ENCODE measurements around the gene TMEM31.

TMEM31 gene, protein sequence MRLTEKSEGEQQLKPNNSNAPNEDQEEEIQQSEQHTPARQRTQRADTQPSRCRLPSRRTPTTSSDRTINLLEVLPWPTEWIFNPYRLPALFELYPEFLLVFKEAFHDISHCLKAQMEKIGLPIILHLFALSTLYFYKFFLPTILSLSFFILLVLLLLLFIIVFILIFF

DNA sequence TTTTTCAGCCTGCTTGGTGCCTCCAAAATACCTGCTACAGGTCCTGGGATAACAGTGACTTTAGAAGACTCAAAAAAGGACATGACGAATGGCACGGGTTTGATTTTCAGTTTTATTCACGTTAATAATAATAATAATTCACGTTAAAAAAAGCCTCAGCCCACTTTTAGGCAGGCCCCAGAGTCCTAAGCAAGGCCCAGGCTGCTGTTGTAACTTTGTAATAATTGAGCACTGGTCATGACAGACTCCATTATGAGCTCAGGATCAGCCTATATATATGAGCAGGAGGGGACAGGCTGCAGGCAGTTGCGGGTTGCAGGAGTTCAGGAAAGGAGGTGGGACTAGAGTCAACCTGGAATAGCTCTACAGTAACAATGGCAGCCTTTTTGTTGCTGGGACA, at the start of gene TMEM31:
TSS of gene TMEM31 (plus strand) at position 301 of the 400 bp plus-strand sequence. CDS start 1,350 bp downstream, outside the sequence.
- no peak for DNase-seq
- intact Hi-C loops (cut with DNase I), result no loop called here

DNA sequence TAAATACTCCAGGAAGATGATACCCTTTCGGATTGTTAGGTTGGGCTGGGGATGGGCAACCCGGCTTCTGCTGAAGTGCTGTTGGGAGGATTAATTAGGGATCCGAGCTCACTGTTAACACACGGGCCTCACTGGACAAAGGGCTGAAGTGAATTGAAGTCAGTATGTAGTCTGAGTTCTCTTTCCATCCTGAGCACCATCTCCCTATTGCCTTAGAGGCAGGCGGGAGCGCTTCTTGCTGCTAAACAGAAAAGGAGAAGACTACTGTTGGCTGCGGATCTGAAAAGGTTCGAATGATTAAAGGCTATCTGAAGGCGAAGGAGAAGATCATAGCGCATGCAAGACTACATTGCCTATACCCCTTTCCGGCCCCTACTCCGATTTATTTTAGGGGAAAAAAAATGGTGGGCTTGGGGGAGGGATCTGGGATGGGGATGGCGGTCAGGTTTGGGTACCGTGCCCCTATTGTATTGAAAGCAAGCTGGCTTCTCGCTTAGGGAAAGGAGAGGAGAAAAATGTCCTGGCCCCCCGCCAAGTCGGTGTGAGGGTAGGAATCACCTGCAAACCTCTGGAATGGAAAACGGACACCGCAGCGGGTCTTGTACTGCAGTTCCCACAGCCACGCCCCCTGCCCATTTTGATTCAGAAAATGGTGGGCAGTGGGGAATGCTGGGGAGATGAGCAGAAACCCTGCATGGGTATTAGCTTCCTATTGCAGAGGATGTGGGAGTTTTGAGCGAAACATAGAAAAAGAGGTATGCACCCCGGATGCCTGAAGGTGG, 46.5 kb upstream of the TMEM31 start:
- intact Hi-C loops (cut with DNase I), result no loop called here
- DNase-seq, result peak in 4 of 10 donors; percentile 2 to 81 (median 40)

DNA sequence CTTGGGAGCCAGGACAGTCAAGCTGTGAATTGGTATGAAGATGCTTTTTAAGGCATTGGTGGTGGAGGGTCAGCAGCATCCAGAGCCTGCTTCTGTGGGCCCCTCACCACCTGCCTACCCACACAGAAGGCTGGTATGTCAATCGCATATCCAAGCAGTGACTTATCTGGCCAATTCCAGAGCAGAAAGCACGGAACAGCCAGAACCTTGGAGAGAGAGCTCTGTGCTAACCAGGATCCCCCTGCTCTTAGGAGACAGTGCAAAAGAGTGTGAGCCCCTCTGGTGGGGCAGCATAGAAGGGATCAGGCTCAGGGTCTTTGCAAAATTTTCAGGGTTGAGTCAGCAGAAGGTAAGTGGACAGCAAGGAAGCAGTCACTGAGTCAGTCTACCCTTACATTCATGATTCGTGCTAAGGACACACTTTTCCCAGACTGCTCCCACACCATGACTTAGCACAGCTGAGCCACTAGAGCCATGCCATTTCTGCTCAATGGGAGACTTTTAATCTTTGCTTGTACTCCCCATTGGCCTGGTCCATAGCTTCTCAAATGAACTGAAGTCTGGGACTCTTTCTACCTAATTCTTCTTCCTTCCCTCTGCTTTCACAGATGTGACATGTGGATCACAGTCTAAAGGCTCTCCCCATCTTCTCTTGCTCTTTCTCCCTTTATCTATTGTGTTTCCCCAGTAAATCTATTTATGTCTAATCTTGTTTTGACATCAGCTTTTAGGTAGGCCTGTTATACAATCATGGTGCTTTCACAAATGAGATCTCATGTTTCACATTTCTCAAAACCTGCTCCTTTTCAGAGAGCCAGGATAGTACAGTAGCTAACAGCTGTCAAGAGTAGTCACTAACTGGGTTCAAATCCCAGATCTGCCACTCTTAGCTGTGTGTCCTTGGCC, 44.3 kb upstream of the TMEM31 start:
- intact Hi-C loops (cut with DNase I), result no loop called here
- DNase-seq, result no peak

DNA sequence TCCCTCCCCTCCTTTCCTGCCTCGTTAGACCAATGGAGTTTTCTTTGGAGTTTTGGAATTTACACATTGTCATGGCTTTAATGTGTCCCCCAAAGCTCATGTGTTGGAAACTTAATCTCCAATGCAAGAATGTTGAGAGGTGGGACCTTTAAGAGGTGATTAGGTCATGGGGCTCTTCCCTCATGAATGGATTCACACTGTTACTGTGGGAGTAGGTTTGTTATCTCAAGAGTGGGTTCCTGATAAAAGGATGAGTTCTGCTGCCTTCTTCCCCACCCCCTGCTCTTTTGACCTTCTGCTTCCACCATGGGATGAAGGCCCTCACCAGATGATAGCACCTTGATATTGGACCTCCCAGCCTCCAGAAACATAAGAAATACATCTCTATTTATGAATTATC, 41.0 kb upstream of the TMEM31 start:
- intact Hi-C loops (cut with DNase I), result no loop called here
- no peak for DNase-seq

DNA sequence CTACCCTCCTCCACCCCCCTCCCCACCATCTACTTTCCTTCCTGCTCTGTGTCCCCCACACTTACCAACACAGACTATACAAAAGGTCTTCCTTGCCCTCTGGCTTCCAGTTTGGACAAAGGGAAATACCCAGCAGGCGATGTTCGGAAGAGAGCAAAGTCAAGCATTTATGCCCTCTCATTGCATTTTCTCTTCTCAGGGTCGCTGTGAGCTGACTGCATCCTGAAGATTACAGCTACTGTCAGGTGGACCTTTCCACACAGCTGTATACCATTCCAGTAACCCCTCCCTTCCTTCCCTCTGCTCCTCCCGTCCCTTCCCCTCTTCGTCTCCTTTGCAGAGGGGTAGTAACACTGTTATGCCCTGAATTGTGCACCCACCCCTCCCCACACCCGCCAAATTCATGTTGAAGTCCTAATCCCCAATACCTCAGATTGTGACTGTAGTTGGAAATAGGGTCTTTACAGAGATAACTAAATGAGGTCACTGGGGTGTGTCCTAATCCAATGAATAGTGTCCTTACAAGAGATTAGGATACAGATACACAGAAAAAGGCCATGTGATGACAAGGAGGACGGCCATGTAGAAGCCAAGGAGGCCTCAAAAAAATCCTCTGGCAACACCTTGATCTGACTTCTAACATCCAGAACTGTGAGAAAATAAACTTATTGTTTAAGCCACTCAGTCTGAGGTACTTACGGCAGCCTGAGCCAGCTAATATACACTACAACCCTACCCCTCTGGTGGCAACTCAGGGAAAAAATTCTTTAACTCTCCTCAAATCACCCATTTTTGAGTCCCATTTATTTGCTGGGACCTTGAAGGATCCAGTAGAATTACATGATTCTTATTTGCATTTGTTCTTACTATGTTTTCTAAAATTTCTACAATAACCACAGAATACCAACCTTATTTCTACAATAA, 35.9 kb upstream of the TMEM31 start:
- intact Hi-C loops (cut with DNase I), result no loop called here
- DNase-seq, result no peak

DNA sequence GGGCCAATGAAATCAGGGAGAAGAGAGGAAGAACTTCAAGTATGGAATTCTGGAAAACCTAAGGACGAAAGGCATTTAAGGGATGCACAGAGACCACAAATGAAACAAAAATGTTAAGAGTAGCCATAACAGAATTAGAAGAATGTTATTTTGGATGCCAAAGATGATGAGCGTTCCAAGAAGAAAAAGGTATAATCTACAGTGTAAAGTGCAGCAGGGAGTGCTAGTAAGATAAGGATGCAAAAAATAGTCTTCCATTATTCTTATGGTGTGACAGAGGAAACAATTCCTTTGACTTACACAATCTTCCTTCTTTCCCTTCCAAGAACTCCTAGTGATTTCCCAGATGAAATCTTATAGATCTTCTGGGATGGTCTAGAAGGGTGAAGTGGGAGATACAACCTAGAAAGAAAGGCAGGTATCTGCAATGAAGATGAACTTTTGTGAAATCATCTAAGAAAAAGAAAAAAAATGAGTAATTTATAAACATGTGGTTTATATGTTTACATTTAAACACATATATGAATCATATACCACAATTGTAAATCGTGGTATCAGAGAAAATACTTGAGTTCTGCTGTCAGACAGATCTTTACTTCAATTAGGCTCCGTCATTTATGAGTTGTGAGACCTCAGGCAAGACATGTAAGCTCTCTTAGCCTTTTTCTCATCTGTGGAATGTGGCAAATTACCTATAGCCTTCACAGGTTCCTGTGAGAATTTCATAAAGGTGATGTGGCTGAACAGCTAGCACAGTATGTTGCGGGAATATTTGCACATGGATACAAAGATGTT, 32.3 kb upstream of the TMEM31 start:
- DNase-seq, result no peak
- intact Hi-C loops (cut with DNase I), result no loop called here

DNA sequence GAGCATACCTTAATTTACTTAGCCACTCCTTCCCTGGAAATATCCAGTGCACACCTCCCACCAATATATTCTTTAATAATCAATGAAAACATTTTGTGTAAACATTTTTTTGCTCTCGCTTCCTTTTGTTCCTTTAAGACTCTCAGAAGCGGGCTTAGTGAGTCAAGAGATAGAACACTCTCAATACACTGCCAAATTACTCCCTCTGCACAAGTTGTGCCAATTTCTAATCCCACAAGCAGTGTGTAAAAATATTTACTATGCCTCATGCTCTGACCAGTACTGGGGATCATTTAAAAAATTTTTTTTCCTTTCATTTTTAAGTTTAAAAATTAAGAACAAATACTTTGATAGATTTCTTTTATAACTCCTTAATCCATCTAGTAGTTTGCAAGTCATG, 29.3 kb upstream of the TMEM31 start:
- DNase-seq, result no peak
- intact Hi-C loops (cut with DNase I), result no loop called here

DNA sequence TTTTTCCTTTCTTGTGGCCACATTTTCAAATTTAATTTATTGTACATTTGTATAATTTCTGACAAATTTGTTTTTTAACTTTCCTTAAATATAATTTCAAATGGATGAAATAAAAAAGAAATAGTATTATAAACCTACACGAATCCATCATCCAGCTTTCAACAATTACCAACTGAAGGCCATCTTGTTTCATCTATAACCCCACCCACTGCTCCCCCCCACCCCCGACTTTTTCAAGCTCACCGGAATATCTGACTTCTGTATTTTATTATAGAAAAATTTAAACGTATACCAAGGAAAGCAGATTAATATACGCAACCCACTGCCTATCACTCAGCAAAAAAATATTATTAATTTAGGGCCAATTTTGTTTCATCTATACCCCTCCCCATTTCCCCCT, 25.3 kb upstream of the TMEM31 start:
- intact Hi-C loops (cut with DNase I), result loop anchor here (5.0 kb wide), 3 partner anchors 147 to 472 kb away; partner anchors contain the start of genes RAB9B and SLC25A53
- no peak for DNase-seq

DNA sequence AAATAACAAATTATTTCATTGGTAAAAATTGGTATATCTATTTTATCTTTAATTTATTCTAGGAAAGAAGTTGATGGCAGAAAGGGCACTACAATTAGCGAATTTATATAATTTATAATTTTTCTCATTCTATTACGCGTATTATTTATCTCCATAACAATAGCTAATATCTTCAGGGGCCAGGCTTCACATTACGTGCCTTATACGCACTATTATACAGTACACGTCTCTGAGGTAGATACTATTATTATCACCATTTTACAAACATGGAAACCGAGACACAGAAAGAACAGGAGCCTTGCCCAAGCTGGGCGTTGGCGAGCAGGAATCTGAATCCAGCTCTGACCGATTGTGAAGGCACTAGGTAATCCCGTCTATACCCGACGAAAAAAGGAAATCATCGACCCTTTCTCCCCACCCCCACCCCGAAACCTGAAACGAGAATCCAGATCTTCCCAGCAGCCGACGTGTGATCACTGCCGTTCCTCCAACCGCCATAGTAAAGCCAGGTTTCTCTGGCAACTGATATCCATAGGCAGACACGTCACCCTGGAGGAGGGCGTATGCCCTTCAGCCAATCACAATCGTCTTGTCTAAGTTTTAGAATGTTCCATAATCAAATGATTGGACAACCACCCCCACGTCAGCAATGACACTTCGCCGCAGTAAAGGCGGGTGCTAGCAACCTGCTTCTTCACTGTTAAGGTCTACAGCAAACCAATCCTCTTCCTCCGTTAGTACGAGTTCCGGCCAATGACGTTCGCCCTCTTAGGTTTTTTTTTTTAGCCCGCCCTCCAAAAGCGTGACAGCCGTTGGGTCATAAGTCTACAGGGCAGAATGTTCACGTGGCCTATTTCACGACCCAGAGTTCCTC, 24.3 kb upstream of the TMEM31 start, which contains the start of gene MORF4L2:
TSS of gene MORF4L2 (minus strand) at position 501 of the 874 bp plus-strand sequence. CDS start 9,672 bp downstream, outside the sequence.
- DNase-seq, result peak; percentile 68 to 98 (median 79)
- intact Hi-C loops (cut with DNase I), result loop anchor here (5.0 kb wide), 3 partner anchors 146 to 471 kb away; partner anchors contain the start of genes RAB9B and SLC25A53

DNA sequence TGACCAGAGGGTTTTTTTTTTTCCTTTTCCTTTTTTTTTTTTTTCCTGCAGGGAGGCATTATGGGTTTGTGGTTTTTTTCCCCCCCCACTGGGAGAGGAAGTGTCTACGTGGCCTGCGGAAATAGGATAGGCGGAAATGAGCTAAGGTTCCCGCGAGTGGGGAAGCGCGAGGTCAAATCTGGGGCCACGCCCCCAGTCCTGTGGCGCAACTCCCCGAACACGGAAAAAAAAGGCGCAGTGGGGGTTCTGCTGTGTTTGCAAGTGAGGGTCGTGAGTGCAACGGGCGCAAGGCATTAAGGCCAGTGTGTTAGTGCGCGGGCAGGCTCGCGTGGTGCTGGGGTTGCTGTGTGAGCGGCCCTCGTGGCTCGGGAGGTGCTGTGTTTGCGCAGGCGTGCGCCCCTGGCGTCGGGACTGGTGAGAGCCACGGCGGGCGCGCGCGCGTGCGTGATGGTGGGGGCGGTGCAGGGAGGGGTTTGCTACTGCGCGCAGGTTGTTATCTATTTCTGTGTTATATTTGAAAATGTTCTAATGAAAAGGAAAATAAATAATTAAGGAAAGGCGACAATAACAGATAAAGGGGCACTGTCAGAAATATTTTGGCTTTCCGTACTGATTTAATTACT, 23.5 kb upstream of the TMEM31 start:
- intact Hi-C loops (cut with DNase I), result loop anchor here (5.0 kb wide), 3 partner anchors 145 to 470 kb away; partner anchors contain the start of genes RAB9B and SLC25A53
- DNase-seq, result peak; percentile 75 to 97 (median 84)

DNA sequence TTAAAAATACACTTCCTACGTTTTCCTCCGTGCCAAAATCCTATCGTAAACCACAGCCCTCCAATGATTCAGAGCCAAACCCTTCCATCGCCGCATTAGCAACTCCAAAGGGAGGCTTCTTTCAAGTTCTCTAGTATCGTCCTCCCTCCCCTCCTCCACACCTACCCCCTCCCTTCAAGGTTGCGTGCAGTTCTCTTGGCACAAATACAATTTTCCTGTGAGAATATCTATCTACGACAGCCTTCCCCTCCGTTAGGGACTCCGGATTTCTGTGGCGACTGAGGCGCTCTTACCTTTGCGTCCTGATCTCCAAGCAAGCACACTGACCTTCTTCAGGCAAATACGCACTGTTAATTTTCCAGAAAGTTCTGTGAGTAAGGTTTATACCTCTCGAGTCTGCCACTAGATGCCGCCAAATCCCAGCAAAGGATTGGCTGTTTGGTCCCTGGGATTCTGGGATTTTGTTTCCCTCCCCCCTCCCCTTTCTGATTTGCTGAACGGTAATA, 23.0 kb upstream of the TMEM31 start:
- peak in 8 of 10 donors; percentile 25 to 92 (median 68) for DNase-seq
- intact Hi-C loops (cut with DNase I), result loop anchor here (2.0 to 5.0 kb wide), 5 partner anchors 87 to 470 kb away; partner anchors contain the start of genes RAB9B and SLC25A53

DNA sequence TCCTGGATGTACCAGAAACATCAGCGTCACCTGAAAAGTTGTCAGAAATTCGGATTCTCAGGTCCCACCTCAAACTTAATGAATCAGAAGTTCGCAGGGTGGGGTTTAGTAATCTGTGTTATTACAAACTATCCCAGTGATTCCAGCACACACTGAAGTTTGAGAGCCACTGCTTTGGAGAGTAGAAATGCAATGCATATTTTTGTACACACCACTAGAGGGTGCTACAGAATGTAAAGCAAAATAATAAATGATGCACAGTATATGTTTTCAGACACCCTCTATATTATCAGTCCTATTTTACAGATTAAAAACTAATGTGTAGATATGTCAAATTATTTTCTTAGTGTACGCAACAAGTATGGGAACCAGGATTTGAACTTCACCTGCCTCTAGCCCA, 21.8 kb upstream of the TMEM31 start:
- DNase-seq, result peak in 1 of 10 donors; percentile 10
- intact Hi-C loops (cut with DNase I), result loop anchor here (2.0 to 5.0 kb wide), 5 partner anchors 86 to 468 kb away; partner anchors contain the start of genes RAB9B and SLC25A53

DNA sequence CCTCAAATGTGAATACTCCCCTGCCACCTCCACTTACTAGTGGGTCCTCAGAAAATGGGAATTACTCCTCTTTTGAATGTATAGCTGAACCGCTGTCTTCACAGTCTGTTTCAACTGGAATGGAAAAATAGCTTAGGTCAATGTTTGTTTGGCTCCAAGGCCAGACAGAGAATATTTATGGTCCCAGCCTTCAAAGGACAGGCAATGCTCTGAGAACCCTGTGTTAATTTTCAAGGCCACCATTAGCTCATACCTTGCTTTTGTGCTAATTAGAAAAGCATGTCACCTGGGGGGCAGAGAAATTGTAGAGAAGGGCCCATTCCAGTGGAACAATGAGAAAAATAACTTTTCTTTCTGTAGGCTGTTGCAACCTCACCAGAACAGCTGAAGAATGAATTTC, 19.6 kb upstream of the TMEM31 start:
- intact Hi-C loops (cut with DNase I), result no loop called here
- DNase-seq, result no peak

DNA sequence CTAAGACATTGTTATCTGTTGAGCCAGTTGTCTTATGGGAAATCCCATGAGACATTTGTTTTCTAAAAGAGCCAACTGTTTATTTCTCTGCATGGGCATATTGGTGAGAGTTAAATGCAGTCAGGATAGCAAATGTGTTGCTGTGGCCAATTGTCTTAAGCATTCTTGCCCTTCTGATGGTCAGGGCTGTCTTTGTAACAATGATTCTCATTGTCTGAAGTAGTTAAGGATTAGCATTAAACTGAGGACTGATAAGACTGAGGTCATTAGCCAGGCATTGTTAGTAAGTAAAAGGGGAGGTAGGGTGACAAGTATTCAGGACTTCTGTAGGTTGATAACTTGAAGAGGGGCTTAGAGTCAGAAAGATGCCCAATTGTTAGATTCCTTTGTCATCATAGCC, 13.0 kb upstream of the TMEM31 start:
- intact Hi-C loops (cut with DNase I), result no loop called here
- no peak for DNase-seq

DNA sequence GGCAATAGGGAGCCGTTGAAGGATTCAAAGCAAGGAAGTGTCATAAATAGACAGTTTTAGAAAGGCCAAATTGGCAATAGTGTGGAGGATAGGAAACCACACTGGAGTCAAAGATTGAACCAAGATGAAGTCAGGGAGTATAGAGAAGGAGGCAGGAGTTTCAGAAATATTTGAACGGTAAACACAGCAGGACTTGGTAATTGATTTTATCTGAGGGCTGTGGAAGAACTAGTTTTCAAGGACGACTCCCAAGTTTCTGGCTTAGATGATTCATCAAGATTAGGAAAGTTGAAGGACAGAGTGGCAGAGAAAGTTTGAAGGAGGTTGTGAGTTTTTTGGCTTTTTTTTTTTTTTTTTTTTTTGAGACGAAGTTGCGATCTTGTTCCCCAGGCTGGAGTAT, 11.5 kb upstream of the TMEM31 start:
- no peak for DNase-seq
- intact Hi-C loops (cut with DNase I), result no loop called here

DNA sequence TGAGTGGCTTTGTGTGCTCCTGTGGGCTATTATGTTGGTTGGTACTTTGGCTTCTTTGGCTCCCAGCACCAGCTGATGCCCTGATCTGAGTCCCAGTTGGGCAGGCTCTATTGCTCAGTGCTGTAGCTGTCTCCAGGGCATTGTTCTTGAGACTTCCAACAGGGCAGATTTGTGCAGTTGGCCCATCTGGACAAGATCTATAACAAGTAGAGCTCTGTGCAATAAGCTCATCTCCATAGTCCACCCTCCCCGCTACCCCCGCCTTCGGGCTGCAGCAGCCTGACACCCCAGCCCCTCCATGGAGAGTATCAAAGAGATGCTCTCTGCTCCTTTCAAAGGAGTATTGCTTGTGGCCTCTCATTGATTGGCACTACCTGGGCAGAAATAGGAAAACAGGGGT, 5.8 kb upstream of the TMEM31 start:
- peak; percentile 54 to 97 (median 73) for DNase-seq
- intact Hi-C loops (cut with DNase I), result loop anchor here (5.0 kb wide), 1 partner anchor 67 kb away; no protein-coding TSS in a partner anchor

DNA sequence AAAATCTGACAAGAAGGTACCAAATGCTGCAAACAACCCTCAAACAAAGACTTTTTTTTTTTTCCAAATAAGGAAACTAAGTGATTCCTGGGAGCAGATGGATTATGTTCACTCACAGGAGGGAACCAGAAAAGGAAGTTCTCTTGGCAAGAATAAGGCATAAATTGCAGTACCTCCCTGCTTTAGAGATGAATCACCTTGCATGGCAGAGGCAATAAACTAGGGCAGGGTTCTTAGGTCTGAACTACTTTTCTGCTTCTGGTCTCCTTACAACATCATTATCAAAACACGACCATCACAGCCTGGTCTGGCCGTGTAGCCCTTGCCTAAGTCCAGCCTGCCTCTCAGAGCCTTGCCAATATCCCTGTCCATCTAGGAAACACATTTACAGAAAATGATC, 6.3 kb downstream of the TMEM31 start:
- no peak for DNase-seq
- intact Hi-C loops (cut with DNase I), result no loop called here
